Activated naive CD4-positive, alpha-beta T cell treated with anti-CD3 and anti-CD28 coated beads, Interleukin-2, amount 10 ng/mL, durations not matched to agents 7 days and 5 days (primary cell): ENCODE data around the gene TMEM181.

ENCODE experiments used
- CTCF ChIA-PET: fragments of 350-600 bp; sonication (Branson Sonifier 250); formaldehyde crosslinking; loops from one replicate; lab custom pipeline; 2021; ENCODE audit warnings: antibody characterized with exemption; lab: Charles Lee
- DNase-seq: peaks from one replicate; pipeline ENCODE4 v3.0.0-alpha.2; 2020
- H3K27ac Mint-ChIP-seq: one replicate; pipeline ENCODE4 v1.8.0; 2021; ENCODE audit warnings: mild to moderate bottlenecking, moderate library complexity, mixed read lengths
- H3K27me3 Mint-ChIP-seq: one replicate; pipeline ENCODE4 v1.8.0; 2021; ENCODE audit warnings: mild to moderate bottlenecking, mixed read lengths
- H3K36me3 Mint-ChIP-seq: one replicate; pipeline ENCODE4 v1.8.0; 2021; ENCODE audit warnings: mixed read lengths
- H3K4me1 Mint-ChIP-seq: one replicate; pipeline ENCODE4 v1.8.0; 2021; ENCODE audit warnings: mixed read lengths
- H3K4me3 Mint-ChIP-seq: one replicate; pipeline ENCODE4 v1.8.0; 2021; ENCODE audit warnings: mild to moderate bottlenecking, moderate library complexity, mixed read lengths
- H3K9me3 Mint-ChIP-seq: one replicate; pipeline ENCODE4 v1.8.0; 2021; ENCODE audit warnings: mixed read lengths

Gene TMEM181

DNA sequence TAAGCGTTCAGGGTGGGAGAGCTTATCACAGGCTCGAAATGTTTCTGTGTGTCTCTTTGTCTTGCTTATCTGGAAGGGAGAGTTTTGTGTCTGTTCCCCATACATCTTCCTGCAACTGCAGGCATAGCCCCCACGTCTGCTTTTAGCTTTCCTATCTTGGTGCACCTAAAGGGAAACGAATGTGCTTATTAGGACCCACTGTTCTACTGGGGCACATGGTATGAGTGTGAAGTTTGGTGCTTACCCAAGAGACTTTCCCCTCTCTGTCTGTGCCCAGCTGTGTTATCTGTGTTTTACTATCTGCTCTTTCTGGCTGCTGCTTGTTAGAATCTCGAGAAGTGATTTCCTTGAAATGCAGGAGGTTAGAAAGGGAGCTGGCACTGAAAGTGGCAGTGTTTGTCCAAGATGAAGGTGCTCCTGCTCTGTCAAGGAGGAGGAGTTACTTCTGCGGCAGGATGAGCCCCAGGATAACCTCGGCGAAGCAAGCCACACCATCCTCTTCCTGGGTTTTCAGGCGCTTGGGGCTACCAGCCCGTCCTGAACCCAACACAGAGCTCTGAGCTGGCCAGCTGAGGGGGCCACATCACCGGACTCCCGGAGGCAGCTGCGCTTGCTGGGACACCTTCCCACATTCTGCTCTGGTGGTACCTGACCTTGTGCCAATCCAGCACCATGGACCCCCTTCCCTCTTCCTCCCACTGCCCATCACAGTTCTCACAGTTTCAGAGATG is 61.2 kb downstream of the TMEM181 start:
- no peaks in the 10 kb centered on the region for H3K4me1 Mint-ChIP-seq
- H3K4me3 Mint-ChIP-seq: no peak overlapping the region
- CTCF ChIA-PET: interaction anchor here (0.6 to 0.9 kb wide), 2 partner anchors 16 to 419 kb away, joined by 3 to 4 read pairs; no protein-coding TSS in a partner anchor
- H3K27ac Mint-ChIP-seq: no peak overlapping the region
- no peak for DNase-seq
- no peaks in the 10 kb centered on the region for H3K9me3 Mint-ChIP-seq
- no peaks in the 10 kb centered on the region for H3K27me3 Mint-ChIP-seq
- H3K36me3 Mint-ChIP-seq: peaks cover 65% of the 10 kb centered on the region

DNA sequence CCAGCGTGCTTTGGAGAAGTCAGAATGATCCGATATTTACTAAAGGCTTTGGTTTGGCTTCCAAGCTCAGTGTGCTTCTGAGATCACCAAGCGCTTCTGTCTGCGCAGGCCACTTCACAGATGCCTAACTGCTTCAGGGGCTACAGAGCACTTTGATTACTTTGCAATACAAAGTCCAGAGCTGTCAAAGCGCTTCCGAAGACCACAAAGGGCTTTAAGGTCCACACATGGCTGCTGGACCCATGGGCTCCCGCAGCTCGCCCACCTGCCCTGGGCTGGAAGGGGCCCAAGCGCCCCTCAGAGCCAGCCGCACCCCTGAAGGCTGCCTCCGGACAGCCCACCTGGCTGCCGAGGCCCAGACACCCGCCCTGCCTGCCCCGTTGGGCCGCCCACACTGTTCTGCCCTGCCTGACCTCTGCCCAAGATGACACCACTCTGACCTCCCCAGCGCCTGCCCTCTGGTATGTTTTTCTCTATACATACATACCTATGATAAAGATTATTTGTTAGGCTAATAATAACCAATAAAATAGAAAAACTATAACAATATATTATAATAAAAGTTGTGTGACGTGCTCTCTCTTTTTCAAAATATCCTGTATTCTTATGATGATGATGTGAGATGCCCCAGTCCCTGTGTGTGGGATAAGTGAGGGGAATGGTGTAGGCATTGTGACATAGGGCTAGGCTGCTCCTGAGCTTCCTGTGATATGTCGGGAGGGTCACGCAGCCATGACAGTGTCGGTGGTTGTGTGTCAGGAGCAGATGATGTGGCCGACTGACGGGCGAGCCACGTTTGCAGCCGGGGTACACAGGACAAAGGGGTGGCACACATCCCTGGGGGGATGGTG is 62.0 kb downstream of the TMEM181 start:
- no peak overlapping the region for H3K27ac Mint-ChIP-seq
- CTCF ChIA-PET: interaction anchor here (0.6 kb wide), 1 partner anchor 69 kb away, joined by 4 read pairs; no protein-coding TSS in a partner anchor
- H3K27me3 Mint-ChIP-seq: no peaks in the 10 kb centered on the region
- H3K4me3 Mint-ChIP-seq: no peak overlapping the region
- no peaks in the 10 kb centered on the region for H3K9me3 Mint-ChIP-seq
- H3K36me3 Mint-ChIP-seq: peaks cover 61% of the 10 kb centered on the region
- H3K4me1 Mint-ChIP-seq: no peaks in the 10 kb centered on the region
- DNase-seq: no peak

DNA sequence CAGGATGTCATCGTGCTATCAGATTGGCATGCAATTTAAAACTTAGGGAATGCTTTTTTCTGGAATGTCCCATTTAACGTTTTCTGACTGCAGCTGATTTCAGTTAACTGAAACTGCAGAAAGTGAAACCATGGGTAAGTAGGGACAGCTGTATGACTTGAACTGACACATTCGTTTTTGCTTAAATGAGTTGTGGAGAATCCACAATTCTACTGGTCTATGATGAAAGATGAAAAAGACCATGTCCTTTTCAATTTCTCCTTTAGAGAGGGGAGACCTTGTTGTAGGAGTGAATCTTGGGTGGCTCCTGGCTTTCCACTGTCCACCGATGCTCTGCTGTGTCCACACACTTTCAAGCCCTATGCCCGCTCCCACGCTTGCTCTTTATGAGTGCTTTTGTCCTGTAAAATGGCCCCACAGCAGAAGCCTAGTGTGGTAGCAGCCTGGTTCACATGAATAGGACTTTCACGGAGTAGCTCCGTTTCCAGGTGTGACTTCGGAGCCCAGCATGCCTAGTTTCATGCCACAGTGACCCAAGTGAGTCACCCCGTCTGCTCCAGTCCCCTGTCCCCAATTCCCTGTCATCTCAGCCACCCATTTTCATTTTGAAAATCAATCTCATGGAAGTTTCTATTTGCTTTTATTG is 62.8 kb downstream of the TMEM181 start:
- Mint-ChIP-seq H3K27me3 (no peaks in the 10 kb centered on the region), H3K9me3 (no peaks in the 10 kb centered on the region), H3K4me1 (no peaks in the 10 kb centered on the region), H3K36me3 (peaks cover 61% of the 10 kb centered on the region), H3K4me3 (no peak overlapping the region), H3K27ac (no peak overlapping the region)
- DNase-seq: no peak
- CTCF ChIA-PET: interaction anchor here (1.5 kb wide), 1 partner anchor 408 kb away, joined by 4 read pairs; no protein-coding TSS in a partner anchor

DNA sequence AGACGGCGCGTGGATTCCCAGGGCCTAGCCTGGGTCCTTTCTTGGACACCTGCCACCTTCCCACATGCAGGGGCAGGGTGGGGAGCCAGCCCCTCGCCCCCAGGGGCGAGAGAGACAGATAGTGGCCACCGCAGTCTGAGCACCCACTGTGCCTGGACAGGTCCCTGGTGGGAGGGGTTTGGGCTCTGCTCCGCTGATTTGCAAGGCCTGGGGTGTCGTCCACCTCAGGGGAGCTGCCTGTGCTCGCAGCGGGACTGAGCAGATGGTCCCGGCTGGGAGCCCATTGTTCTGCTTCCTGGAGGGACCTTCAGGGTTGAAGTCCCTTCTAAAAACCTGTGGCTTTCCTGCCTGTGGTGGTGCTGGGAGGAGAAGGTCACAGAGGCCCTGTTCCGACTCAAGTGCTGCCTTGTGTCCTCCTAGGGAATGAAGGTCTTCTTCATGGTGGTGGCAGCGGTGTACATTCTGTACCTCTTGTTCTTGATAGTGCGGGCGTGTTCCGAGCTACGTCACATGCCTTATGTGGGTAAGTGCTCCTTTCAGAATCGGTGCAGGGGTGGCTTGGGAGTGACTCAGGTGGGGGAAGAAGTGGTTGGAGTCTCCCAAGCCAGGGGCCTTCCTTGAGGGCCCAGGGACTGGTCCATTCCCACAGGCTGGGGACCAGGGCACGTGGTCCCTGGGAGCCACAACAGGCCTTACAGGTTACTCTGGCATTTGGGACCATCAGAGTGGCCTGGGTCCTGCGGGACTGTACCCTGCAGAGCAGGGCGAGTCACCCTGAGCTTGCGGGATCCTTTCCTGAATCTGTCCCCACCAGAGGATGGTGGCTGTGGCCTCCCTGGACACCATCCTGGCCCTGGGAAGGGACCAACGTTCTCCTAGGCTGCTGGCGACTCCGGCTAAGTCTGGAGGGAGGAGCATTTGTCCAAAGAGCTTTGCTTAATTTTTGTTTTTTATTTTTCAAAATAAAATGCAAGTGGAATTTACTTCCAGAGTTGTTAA is 65.1 kb downstream of the TMEM181 start:
- peaks cover 58% of the 10 kb centered on the region for H3K36me3 Mint-ChIP-seq
- H3K27ac Mint-ChIP-seq: no peak overlapping the region
- DNase-seq: no peak
- H3K9me3 Mint-ChIP-seq: no peaks in the 10 kb centered on the region
- CTCF ChIA-PET: interaction anchor here (2.2 kb wide), 1 partner anchor 66 kb away, joined by 7 read pairs; no protein-coding TSS in a partner anchor
- H3K27me3 Mint-ChIP-seq: no peaks in the 10 kb centered on the region
- no peak overlapping the region for H3K4me3 Mint-ChIP-seq
- peaks cover 8% of the 10 kb centered on the region for H3K4me1 Mint-ChIP-seq

DNA sequence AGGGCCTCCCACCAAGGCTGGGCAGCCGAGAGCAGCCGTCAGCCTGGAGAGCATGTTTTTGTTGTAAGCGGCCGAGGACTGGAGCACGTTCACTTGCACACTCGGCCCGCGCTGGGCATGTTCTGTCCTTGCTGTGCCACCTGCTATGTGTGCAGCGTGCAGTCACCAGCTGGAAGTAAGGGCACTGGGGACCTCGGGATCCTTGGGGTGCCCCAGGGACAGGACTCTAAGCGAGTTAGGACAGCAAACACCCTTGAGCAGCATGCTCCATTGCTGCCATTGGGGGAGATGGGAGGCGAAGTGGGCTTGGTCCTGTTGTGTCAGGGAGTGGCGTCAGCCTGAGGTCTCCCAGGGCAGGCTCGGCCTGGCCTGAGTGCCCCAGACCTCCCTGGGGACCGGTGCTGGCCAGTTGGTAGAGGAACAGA is 66.0 kb downstream of the TMEM181 start:
- H3K4me1 Mint-ChIP-seq: peaks cover 10% of the 10 kb centered on the region
- H3K27me3 Mint-ChIP-seq: no peaks in the 10 kb centered on the region
- DNase-seq: no peak
- no peaks in the 10 kb centered on the region for H3K9me3 Mint-ChIP-seq
- H3K4me3 Mint-ChIP-seq: no peak overlapping the region
- H3K36me3 Mint-ChIP-seq: peaks cover 55% of the 10 kb centered on the region
- no peak overlapping the region for H3K27ac Mint-ChIP-seq
- CTCF ChIA-PET: interaction anchor here (0.7 kb wide), 1 partner anchor 65 kb away, joined by 3 read pairs; no protein-coding TSS in a partner anchor

DNA sequence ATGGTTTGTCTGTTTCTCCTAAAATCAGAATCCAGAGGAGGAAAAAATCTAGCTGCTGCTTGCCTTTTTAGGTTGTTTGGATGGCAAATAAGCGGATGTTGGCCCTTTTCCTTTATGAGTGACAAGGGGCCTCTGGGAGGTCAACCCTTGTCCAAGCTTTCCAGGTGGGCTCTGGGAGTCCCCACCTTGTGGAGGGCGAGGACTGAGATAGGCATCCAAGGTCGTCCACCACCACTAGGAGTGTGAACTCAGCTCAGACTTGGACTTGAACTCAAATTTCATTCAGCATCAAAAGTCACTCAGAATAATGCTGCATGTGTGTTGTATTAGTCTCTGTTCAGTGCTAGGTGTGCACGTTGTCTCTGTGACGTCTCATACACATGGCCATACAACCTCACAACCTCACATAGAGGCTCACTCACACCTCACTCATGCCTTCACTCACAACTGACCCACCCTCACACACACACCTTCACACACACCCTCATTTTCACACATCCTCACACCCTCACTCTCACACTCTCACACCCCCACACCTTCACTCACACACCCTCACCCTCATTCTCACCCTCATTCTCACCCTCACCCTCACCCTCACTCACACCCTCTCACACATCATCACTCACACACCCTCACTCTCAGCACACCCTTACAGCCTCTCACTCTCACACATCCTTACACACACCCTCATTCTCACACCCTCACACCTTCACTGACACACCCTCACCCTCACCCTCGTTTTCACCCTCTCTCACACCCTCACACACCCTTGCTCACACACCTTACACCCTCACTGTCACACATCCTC is 66.7 kb downstream of the TMEM181 start:
- CTCF ChIA-PET: interaction anchor here (0.7 kb wide), 1 partner anchor 65 kb away, joined by 3 read pairs; no protein-coding TSS in a partner anchor
- Mint-ChIP-seq H3K27ac (peak overlapping the region; percentile 30), H3K9me3 (no peaks in the 10 kb centered on the region), H3K4me3 (no peak overlapping the region), H3K36me3 (peaks cover 59% of the 10 kb centered on the region), H3K4me1 (peaks cover 17% of the 10 kb centered on the region), H3K27me3 (no peaks in the 10 kb centered on the region)
- no peak for DNase-seq

DNA sequence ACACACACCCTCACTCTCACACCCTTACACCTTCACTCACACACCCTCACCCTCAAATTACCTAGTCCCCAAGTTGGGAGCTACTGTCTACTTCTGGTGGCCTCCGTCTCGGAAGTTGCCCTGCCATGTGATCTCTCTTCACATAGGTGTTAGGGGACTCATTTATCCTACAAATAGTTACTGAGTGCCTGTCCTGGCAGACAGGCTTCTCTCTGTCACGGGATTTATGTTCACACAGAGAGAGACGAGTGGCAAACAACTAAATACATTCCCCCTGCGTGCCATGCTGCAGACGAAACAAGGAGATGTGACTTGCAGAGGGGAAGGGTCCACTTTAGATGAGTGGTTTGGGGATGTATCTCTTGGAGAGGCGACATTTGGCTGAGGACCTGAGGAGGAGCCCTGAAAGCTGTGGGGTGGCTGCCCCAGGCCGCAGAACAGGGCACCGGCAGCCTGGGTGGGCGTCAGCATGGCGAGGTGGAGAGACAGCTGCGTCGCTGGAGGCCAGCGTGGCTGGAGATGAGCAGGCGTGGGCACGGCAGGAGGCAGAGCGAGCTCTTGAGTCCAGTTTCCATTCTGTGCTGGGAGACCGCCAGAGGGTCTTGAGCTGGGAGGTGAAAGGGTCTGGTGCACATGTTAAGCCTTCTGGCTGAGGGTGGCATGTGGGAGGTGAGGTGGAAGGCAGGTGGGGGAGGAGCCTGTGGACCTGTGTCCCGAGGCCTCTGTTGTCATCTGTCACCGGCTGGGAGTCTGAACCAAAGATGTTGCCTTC is 67.5 kb downstream of the TMEM181 start:
- Mint-ChIP-seq H3K4me1 (peaks cover 23% of the 10 kb centered on the region), H3K4me3 (no peak overlapping the region), H3K9me3 (no peaks in the 10 kb centered on the region), H3K27ac (peak overlapping the region; percentile 53), H3K27me3 (no peaks in the 10 kb centered on the region), H3K36me3 (peaks cover 62% of the 10 kb centered on the region)
- CTCF ChIA-PET: interaction anchor here (4.6 kb wide), 1 partner anchor 63 kb away, joined by 30 read pairs; no protein-coding TSS in a partner anchor
- no peak for DNase-seq

DNA sequence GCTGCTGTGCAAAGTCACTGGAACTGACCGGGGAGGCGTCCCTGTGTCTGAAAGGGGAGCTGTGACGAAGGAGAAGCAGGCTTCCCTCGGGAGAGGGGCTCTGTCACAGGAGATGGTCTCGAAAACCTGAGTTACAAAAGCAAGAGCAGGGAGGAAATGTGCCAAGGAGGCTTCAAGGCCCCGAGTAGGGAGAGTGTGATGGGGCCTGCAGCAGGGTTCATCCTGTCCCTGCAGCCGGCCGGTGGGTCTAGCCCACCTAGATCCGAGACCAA is 68.0 kb downstream of the TMEM181 start:
- CTCF ChIA-PET: interaction anchor here (1.0 to 4.6 kb wide), 3 partner anchors 34 to 407 kb away, joined by 3 to 30 read pairs (median 4); no protein-coding TSS in a partner anchor
- H3K27me3 Mint-ChIP-seq: no peaks in the 10 kb centered on the region
- DNase-seq: no peak
- peak overlapping the region; percentile 53 for H3K27ac Mint-ChIP-seq
- H3K9me3 Mint-ChIP-seq: no peaks in the 10 kb centered on the region
- peaks cover 63% of the 10 kb centered on the region for H3K36me3 Mint-ChIP-seq
- H3K4me3 Mint-ChIP-seq: no peak overlapping the region
- H3K4me1 Mint-ChIP-seq: peaks cover 24% of the 10 kb centered on the region

DNA sequence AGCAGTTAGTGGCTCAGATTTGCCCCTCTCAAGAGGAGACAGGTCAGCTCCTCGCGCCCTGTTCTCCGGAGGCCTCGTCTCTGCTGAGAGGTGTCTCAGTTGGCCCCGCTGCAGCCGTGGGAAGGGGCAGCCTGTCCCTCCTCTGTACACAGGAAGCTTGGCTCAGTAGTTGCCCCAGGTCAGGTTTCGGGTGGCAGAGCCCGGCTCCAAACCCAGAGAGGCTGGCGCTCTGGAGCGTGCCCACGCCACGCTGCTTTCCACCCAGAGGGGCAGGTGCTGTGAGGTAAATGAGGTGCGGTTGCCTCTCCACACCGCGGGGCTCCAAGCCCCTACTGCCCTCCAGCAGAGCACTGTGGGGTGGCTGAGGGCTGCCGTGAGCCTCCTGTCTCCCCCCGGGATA is 68.7 kb downstream of the TMEM181 start:
- Mint-ChIP-seq H3K27me3 (no peaks in the 10 kb centered on the region), H3K9me3 (no peaks in the 10 kb centered on the region), H3K36me3 (peaks cover 64% of the 10 kb centered on the region), H3K27ac (no peak overlapping the region), H3K4me3 (no peak overlapping the region), H3K4me1 (peaks cover 27% of the 10 kb centered on the region)
- no peak for DNase-seq
- CTCF ChIA-PET: interaction anchor here (0.9 to 4.6 kb wide), 4 partner anchors 33 to 408 kb away, joined by 3 to 30 read pairs (median 4); no protein-coding TSS in a partner anchor

DNA sequence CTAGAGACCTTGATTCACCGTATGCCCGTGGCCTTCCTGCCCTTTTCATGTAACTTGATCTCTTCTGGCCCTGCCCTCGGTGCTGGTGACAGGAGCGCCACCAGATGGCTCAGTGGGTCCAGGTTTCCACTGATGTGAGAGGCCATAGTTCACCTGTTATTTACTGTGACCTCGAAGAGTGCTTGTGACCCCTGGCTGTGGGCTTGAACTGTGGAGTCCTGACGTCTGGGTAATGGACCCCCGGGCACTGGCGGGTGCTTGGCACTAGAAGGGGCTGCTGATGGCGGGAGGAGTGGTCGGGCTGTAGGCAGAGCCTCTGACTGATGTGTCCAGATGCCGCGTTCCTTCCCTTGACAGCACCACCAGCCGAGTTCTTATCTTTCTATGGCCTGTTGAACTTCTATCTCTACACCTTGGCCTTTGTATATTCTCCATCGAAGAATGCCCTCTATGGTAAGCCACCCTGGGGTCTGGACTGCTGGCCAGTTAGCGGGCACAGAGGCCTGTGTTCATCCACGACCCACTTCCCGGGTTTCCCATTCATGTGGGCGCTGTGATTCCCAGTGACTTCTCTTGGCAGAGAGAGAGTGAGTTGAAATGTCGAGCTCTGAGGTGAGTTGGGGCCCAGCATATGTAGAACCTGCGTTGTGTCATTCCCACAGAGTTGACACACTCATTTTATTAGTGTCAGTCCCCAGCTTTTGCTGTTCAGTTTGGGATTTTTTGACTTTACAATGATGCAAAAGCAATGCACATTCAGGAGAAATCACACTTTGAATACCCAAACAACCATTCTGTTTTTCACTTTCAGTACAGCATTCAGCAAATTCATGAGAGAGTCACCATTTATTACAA is 69.7 kb downstream of the TMEM181 start:
- Mint-ChIP-seq H3K27ac (peak overlapping the region; percentile 38), H3K9me3 (no peaks in the 10 kb centered on the region), H3K27me3 (no peaks in the 10 kb centered on the region), H3K36me3 (peaks cover 63% of the 10 kb centered on the region), H3K4me1 (peaks cover 30% of the 10 kb centered on the region), H3K4me3 (no peak overlapping the region)
- peak; percentile 49 for DNase-seq
- CTCF ChIA-PET: interaction anchor here (0.9 to 4.6 kb wide), 4 partner anchors 32 to 416 kb away, joined by 3 to 30 read pairs (median 3); no protein-coding TSS in a partner anchor

DNA sequence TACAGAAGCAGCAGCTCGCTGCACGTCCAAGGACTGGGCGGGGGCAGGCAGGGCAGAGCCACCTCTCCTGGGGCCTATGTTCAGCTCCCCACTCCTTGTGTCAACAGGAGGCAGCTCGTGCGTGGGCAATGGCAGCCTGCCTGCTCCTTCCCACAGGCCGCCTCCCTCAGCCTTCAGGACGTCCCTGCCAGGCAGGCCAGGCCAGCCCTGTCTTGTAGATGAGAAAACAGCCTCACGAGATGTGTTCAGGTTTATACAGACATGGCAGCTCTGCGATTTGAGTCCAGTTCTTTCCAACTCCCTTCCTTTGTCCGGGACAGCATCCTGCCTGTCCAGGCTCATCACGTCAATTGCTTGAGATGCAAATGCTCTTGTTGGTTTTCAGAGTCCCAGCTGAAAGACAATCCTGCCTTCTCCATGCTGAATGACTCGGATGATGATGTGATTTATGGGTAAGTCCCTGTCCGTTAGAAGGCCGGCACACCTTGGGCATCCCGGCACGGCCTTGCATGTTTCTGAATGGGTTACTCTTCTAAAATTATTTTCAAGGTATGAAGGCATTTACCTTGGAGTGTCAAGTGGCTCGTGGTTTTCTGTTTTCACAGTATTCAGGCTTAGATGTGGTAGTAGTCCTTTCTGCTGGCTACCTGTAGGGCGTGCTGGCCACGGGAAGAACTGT is 71.2 kb downstream of the TMEM181 start:
- Mint-ChIP-seq H3K4me3 (no peak overlapping the region), H3K4me1 (peaks cover 42% of the 10 kb centered on the region), H3K9me3 (no peaks in the 10 kb centered on the region), H3K36me3 (peaks cover 66% of the 10 kb centered on the region), H3K27ac (peak overlapping the region; percentile 28), H3K27me3 (no peaks in the 10 kb centered on the region)
- CTCF ChIA-PET: interaction anchor here (0.5 to 4.6 kb wide), 5 partner anchors 8 to 417 kb away, joined by 3 to 30 read pairs (median 3); no protein-coding TSS in a partner anchor
- DNase-seq: no peak
